ENCODE results near the gene DLK1.

DLK1 gene

GRCh38 chr14:100715803-100716202 is 10.9 kb upstream of the DLK1 start:
- DNase-seq, result no peak

GRCh38 chr14:100717386-100717785 is 9.3 kb upstream of the DLK1 start:
- no peak for DNase-seq

GRCh38 chr14:100719976-100720520 is 6.6 kb upstream of the DLK1 start:
- no peak for DNase-seq

DNA sequence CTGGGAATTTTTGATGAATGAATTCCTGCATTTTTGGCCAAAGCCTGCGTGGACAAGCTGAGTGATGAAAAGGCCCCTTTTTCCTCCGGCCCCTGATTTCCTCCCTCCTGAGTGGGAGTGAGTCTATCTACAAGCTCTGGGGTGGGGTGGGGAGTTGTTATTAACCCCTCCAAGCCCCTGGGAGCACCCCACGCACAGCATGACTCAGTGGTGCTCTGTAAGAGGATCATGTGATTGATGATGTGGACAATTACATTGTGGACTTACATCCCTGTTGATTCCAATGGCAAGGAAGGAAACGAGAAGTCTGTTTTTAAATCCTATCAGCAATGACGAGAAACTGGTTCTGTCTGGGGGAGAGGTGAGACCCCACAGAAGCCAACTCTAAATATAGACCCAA is 5.1 kb upstream of the DLK1 start:
- no peak for DNase-seq

DNA sequence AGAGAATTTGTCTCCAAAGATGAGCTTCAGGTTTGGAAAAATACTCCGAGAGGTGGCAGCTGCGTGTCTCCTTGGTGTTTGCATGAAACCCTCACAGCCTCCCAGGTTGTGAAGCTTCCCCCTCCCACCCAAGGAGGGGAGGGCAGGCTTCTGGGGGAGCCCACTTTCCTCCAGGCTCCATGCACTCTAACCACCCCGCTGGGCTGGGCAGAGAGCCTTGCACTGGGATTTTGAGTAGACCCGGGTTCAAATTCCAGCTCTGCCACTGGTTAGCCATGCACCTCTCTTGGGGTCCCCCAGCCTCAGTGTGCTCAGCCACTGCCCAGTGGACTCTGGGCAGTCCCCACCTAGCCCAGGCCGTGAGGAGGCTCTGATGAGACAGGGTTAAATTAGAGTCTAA is 4.3 kb upstream of the DLK1 start:
- DNase-seq, result no peak

DNA sequence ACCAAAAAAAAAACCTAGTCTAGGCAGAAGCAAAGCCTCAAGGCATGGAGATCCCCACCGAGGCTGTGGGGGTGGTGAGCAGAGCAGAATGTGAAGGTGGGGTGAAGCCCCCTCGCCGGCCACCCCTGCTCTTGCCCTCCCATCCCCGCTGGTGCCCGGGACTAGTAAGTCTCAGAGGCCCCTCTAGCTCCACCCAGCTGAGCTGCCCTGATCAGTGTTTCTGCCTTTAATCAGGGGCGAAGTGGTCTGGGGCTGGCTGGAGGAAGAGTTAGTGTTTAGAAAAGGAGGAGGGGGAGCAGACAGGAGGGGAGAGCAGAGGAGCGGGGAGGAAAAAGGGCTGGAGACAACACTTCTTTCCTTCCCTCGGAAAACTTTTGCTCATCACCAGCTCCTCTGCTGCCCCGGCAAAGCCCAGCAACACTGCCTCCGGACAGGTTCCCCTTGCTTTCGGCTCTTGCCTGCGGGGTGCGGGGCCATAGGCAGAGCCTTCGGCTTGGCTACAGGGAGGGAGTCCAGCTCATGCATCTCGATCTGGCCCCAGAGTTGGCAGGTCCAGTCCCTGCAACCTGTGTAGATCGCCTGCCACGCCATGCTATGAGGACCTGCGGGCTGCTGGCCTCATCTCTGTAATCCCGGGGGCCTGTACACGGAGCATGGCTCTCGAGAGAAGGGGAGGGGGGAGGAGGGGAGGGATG is 3.4 kb upstream of the DLK1 start:
- no peak for DNase-seq

DNA sequence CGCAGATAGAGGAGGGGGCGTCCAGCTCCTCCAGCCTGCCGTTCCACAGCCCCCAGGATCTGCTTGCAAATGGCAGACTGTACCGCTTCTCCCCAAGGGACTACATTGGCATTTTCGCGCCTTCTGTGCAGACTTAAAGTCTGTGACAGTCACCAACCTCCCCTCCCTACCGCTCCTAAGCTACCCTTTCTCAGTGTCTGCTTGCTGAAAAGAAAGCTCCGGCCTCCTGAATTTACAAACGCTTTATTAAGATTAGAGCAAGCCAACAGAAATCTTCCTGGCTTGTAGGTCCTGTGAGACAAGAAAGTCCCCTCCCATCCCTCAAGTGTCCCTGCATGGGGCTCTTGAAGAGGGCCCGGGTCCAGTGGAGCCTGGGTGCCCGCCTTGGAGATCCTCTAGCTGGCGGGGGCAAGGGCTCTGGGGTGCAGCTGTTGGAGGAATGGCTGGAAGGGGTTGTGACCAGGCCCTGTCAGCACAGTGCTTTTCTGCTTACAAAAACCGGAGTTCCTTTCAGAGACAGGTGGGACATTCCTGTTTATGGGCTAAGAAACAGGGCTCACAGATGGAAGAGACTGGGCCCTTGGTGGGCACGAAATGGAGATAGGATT is 2.8 kb upstream of the DLK1 start:
- DNase-seq, result no peak

GRCh38 chr14:100724536-100724935 is 2.2 kb upstream of the DLK1 start:
- no peak for DNase-seq

- DNase-seq, result no peak
Measured at GRCh38 chr14:100725587-100726387, 905 bp upstream of the DLK1 start.

DNA sequence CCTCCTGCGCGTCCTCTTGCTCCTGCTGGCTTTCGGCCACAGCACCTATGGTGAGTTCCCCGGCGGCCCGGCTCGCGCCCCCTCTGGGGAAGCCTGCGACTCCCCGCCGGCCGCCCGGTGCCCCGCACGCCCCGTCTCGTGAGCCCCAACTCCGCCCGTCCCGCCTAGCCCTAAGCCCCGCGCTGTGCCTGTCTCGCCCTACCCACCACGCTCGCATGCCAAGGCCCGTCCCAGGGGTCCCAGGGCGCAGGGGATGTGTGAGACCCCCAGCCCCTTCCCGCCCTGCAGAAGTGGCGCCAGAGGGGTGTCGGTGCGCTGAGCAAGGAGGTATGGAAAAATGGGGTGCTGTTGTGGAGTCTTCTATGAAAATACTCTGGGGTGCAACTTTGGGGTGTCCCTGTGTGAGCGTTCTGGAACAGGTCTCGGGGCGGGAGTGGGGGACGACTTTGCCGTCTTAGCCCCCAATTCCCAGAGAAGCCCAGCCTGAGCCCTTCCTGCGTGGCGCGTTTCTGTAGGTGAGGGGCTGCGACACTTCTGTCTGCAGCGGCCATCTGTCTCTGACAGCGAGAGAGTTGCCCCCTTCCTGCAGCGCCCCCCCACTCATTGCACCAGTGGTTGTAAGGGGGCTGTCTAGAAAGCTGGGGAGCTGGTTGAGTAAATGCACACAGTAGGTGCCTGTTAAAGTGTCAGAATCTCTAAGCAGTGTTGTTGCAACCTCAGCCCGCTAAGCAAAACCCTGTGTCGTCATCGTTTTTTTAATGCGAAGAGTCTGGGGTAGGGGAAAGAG is 587 bp downstream of the DLK1 start:
- DNase-seq, result no peak

- no peak for DNase-seq
Measured at GRCh38 chr14:100727873-100728240, 1.2 kb downstream of the DLK1 start.

GRCh38 chr14:100728962-100729361 is 2.3 kb downstream of the DLK1 start:
- no peak for DNase-seq

DNA sequence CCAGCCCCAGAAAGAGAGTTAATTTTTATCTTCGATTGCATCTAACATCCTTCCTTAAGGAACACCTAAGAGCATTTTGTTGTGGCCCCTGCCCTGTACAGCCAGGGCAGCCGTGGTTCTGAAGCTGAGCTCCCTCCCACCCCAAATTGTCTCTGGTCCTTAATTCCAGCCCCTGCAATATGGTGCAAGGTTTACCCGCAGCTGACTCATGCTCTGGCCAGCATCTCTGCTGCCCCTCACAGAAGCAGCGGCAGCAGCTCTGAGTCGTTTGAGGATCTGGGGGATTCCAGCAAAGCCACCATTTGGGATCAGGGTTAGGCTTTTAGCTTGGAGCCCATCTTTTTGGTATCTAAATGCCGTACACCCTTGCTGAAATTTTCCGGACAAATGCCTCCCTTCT is 3.3 kb downstream of the DLK1 start:
- no peak for DNase-seq

DNA sequence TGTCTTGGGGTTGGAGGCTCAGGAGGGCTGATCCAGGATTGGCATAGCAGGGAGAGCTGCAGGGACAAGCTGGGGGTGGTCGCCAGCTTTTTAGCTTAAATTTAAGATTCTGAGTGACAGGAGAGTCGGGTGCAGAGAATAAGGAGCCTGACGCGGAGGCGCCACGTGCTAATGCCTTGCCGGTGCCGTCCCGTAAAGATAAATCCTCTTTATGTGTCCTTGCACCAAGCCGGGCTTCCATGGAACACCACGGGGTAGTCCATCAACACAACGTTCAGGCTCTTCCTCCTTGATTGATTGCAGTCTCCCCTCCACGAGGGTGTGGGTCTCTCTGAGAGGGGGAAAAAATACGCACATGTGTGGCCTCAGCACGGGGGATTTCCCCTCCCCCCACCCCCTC is 3.9 kb downstream of the DLK1 start:
- DNase-seq, result no peak

DNA sequence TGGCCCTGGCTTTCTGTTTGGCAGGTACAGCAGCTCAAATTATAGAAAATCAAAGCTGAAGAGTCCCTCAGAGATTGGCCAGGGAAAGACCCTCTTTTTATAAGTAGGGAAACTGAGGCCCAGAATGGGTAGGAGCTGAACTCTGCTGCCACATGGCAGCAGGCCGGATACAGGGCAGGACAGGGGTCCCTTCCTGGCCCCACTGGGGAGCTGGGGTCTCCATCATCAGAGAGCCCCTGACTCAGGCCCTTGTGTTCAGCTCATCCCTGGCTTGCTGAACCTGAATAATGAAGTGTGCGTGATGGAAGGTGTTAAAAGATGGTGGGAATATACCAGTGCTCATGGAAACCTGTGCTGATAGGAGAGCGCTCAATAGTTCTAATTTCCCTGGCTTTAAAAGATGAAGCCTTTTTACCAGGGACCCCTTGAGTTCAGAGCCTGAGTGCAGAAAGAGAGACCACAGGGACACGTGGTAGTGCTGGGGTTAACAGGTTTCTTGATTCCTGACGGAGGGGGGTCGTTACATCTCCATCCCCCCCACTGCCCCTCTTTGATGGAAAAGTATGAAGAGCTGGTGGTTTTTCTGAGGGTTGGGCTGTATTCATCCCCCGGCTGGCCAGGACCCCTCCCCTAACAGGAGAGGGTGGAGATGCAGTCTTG is 4.4 kb downstream of the DLK1 start:
- no peak for DNase-seq

DNA sequence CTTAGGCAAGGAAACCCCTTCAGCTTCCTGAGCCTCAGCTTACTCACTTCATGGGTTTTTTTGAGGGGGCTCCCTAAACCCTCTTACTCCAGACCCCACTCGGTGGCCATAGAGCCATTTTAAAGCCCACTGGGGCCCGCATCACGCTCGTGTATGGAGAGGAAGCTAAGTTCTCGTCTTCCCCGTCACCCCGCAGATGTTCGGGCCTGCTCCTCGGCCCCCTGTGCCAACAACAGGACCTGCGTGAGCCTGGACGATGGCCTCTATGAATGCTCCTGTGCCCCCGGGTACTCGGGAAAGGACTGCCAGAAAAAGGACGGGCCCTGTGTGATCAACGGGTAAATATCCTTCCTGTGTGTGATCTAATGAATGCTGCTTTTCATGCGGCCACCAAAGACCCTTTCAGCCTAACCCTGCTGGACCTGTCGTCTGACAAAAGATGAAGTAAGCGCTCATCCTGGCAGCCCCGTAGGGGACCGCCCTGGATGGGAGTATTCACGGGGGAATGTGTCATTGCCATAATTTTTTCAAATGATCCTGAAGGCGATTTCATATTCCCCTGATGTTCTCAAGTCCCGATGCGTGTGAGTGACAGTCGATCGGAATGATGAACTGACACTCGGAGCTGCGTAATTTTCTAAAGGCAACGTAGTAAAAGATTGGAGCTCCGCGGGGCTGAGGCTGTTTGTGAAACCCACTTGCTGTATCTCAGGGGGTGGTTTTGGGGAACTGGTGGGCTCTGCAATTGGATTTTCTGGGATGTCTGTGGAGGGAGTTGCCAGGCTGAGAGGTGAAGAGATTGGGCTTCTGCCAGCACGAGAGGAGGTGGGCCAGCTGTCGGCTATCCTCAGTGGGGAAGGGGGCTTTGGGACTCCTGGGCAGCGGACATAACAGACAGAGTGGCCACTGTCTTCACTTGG is 5.4 kb downstream of the DLK1 start:
- DNase-seq, result no peak

- no peak for DNase-seq
Measured at GRCh38 chr14:100732766-100733100, 6.0 kb downstream of the DLK1 start.

DNA sequence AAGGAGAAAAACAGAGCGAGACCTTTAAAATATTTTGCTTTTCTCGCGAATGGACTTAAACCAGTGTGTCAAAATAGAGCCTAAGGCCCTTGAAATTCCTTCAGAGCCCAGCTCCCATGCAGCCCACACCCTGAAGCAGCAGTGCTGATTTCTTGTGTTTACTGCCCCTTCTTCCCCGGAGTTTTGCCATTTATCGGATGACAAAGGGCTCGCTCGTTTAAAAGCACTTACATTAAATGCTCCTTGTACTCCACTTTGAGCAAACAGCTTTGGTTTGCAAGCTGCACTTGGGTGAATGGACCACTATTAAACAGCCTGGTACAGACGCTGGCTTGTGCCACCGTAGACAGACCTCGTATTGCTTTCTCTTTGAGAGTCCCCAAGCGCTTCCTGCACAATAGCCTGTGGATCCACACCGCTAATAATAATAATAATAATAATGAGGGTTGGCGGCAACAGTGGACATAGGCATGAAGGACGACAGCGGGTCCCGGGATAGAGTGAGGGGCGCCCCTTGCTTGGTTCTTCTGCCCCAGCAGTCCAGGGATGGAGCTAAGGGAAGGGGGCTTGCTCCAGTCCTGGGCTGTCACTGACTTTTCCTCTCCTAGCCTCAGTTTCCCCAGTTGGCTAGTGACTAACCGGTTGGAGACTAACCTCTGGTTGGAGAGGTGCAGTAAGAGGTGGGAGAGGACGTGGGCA is 6.6 kb downstream of the DLK1 start:
- no peak for DNase-seq

DNA sequence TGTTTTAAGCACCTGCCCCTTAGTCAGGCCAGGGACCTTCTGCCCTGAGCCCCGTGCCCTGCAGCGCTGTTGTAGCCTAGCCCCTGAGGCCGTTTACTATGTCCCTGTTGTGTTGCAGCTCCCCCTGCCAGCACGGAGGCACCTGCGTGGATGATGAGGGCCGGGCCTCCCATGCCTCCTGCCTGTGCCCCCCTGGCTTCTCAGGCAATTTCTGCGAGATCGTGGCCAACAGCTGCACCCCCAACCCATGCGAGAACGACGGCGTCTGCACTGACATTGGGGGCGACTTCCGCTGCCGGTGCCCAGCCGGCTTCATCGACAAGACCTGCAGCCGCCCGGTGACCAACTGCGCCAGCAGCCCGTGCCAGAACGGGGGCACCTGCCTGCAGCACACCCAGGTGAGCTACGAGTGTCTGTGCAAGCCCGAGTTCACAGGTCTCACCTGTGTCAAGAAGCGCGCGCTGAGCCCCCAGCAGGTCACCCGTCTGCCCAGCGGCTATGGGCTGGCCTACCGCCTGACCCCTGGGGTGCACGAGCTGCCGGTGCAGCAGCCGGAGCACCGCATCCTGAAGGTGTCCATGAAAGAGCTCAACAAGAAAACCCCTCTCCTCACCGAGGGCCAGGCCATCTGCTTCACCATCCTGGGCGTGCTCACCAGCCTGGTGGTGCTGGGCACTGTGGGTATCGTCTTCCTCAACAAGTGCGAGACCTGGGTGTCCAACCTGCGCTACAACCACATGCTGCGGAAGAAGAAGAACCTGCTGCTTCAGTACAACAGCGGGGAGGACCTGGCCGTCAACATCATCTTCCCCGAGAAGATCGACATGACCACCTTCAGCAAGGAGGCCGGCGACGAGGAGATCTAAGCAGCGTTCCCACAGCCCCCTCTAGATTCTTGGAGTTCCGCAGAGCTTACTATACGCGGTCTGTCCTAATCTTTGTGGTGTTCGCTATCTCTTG is 7.6 kb downstream of the DLK1 start:
- DNase-seq, result no peak

DNA sequence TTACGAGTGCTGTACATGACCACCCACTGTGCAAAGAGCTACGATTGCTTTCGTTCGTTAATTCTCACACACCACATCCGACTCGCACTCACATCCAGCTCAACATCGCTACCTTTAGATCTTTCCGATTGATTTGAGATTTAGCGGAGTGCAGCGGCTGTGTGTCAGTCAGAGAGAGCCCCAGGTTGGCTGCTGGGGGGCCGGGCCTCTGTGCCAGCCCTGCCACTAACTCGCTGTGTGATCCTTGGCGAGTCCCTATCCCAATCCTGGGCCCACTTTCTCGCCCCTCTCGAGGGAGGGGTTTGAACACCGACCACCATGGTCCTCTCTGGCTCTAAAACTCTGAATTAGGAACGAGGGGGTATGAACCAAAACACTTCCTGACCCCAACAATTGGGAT is 8.6 kb downstream of the DLK1 start:
- no peak for DNase-seq

Data from GOT3 (cell line).